ENCODE measurements around the gene MPPED1.

MPPED1 gene

GRCh38 chr22:43542681-43543521, 131.1 kb downstream of the MPPED1 start:
- H3K36me3 Mint-ChIP-seq: no peaks in the 10 kb centered on the region
- DNase-seq (ENCODE audit: low spot score in 2 of 2): no peak
- no peak for ATAC-seq
- no peaks in the 10 kb centered on the region for H3K4me1 Mint-ChIP-seq
- no peaks in the 10 kb centered on the region for H3K9me3 Mint-ChIP-seq
- H3K27ac Mint-ChIP-seq: no peak overlapping the region
- no peak overlapping the region for H3K4me3 Mint-ChIP-seq

- Mint-ChIP-seq H3K27ac (no peak overlapping the region), H3K4me3 (no peak overlapping the region), H3K4me1 (no peaks in the 10 kb centered on the region), H3K9me3 (no peaks in the 10 kb centered on the region), H3K36me3 (no peaks in the 10 kb centered on the region)
- ATAC-seq: no peak
- DNase-seq (ENCODE audit: low spot score in 2 of 2): no peak
These were observed 131.9 kb downstream of the MPPED1 start for GRCh38 chr22:43543522-43544288.

DNA sequence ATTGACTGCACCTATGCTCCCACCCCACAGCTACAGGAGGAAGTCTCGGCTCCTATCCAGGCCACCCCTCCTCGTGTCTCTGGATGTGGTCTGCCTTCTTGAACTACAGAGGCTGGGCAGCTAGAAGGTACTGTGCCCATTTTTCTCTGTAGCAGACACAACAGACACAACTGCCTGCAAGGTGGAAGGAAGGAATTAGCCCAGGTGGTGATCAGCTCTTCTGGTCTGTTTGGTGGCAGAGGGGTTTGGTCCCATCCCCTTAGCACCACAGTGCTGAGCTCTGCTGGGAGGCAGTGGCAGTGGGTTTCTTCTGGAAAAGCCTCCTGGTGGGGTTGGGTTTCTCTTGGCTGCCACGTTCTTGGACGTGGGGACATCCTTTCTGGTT, 132.5 kb downstream of the MPPED1 start:
- no peak for ATAC-seq
- Mint-ChIP-seq H3K4me1 (no peaks in the 10 kb centered on the region), H3K4me3 (no peak overlapping the region), H3K27ac (no peak overlapping the region), H3K9me3 (no peaks in the 10 kb centered on the region), H3K36me3 (no peaks in the 10 kb centered on the region)
- no peak for DNase-seq (ENCODE audit: low spot score in 2 of 2)

DNA sequence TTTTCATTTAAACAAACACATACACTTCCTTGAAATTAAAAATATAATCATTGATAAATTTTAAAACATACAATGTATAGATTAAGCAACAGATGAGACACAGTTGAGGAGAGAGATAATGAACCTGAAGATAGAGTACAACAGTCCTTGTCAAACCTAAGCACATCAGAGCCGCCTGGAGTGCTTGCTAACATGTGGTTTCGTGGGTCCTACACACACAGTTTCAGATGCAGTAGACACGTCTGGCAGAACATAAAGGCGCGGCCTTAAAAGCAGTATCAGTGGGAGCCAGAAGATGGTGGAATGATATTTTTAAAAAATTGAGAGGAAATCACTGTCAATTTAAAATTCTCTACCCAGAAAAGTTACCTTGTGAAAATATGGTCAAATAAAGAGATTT, 134.4 kb downstream of the MPPED1 start:
- H3K27ac Mint-ChIP-seq: no peak overlapping the region
- H3K4me1 Mint-ChIP-seq: no peaks in the 10 kb centered on the region
- H3K36me3 Mint-ChIP-seq: no peaks in the 10 kb centered on the region
- H3K4me3 Mint-ChIP-seq: no peak overlapping the region
- no peaks in the 10 kb centered on the region for H3K9me3 Mint-ChIP-seq
- no peak for DNase-seq (ENCODE audit: low spot score in 2 of 2)
- ATAC-seq: no peak

- no peaks in the 10 kb centered on the region for H3K4me1 Mint-ChIP-seq
- no peaks in the 10 kb centered on the region for H3K9me3 Mint-ChIP-seq
- DNase-seq (ENCODE audit: low spot score in 2 of 2) (no peak), ATAC-seq (no peak)
- no peaks in the 10 kb centered on the region for H3K36me3 Mint-ChIP-seq
- no peak overlapping the region for H3K4me3 Mint-ChIP-seq
- H3K27ac Mint-ChIP-seq: no peak overlapping the region
These were observed 138.3 kb downstream of the MPPED1 start for GRCh38 chr22:43550024-43550620.

GRCh38 chr22:43550672-43551071, 138.9 kb downstream of the MPPED1 start:
- H3K9me3 Mint-ChIP-seq: no peaks in the 10 kb centered on the region
- no peak overlapping the region for H3K4me3 Mint-ChIP-seq
- no peak for ATAC-seq
- no peaks in the 10 kb centered on the region for H3K4me1 Mint-ChIP-seq
- DNase-seq (ENCODE audit: low spot score in 2 of 2): no peak
- no peak overlapping the region for H3K27ac Mint-ChIP-seq
- no peaks in the 10 kb centered on the region for H3K36me3 Mint-ChIP-seq

DNA sequence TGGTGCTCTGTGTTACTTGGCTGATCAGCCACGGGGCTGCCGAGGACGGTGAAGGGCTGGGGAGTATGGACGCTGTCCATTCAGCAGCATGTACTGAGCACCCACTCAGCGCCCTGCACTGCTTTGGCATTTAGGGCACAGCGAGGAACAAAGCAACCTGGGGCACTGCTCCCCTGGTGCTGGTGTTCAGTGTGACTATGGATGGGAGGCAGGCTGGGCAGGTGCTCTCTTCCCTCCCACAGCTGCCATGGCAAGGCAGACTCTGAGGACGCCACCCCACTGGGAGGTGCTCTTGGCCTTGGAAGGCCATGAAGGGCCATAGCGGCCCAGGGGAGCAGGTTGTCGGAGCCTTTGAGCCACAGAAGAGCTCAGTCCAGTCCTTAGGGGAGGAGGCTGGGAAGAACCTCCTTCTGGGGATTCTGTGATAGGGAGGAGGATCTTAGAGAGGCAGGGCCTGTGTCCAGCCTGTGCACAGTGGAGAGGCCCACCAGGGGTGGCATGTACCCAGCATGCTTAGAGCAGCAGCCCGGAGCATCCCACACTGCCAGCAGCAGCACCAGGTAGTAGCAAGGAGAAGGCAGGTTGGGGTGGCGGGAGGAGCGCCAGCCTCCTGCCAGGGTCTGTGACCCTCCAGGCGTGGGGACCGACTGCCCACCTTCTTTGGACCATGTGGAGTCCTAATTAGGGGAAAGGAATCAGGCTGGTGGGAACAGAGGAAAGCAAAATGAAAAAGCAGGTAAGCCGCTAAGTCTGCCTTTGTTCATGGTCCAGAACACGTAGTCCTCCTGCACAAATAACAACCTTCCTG, 141.8 kb downstream of the MPPED1 start:
- Mint-ChIP-seq H3K9me3 (no peaks in the 10 kb centered on the region), H3K27ac (no peak overlapping the region), H3K4me1 (no peaks in the 10 kb centered on the region), H3K4me3 (no peak overlapping the region), H3K36me3 (no peaks in the 10 kb centered on the region)
- DNase-seq (ENCODE audit: low spot score in 2 of 2): no peak
- ATAC-seq: no peak

DNA sequence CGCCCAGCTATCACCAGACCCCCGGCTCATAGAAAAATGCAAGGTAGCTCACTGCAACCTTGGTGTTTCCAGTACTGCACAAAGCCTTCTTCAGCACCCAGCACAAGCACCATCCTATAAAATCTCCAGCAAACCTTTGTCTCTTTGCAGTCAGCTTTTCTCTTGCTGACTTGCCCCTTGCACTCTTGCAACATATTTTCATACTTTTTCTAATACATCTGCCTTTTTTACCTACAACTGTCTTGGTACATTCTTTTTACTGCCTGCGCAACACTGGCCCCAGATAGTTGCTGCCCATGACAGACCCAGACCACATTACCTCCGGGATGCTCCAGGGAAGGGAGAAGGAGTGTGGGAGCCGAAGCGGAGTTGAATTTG, 142.4 kb downstream of the MPPED1 start:
- no peak overlapping the region for H3K27ac Mint-ChIP-seq
- no peak for DNase-seq (ENCODE audit: low spot score in 2 of 2)
- H3K4me1 Mint-ChIP-seq: no peaks in the 10 kb centered on the region
- no peak for ATAC-seq
- H3K4me3 Mint-ChIP-seq: no peak overlapping the region
- no peaks in the 10 kb centered on the region for H3K36me3 Mint-ChIP-seq
- H3K9me3 Mint-ChIP-seq: no peaks in the 10 kb centered on the region

GRCh38 chr22:43554694-43555365, 143.0 kb downstream of the MPPED1 start:
- Mint-ChIP-seq H3K9me3 (no peaks in the 10 kb centered on the region), H3K4me1 (no peaks in the 10 kb centered on the region), H3K4me3 (no peak overlapping the region), H3K36me3 (no peaks in the 10 kb centered on the region), H3K27ac (no peak overlapping the region)
- DNase-seq (ENCODE audit: low spot score in 2 of 2): no peak
- no peak for ATAC-seq

GRCh38 chr22:43555561-43556515, 144.0 kb downstream of the MPPED1 start:
- ATAC-seq (no peak), DNase-seq (ENCODE audit: low spot score in 2 of 2) (no peak)

More at GRCh38 chr22:43555561-43556515, 144.0 kb downstream of the MPPED1 start:
- Mint-ChIP-seq H3K9me3 (no peaks in the 10 kb centered on the region), H3K36me3 (no peaks in the 10 kb centered on the region), H3K4me3 (no peak overlapping the region), H3K4me1 (no peaks in the 10 kb centered on the region), H3K27ac (no peak overlapping the region)

All from stimulated activated effector memory CD8-positive, alpha-beta T cell treated with anti-CD3 and anti-CD28 coated beads, Interleukin-12 subunit alpha, Interleukin-12 subunit beta, amount 100 ng/mL, for 72 hours (primary cell).